Thyroid gland (tissue), 4 donors: Measurements from ENCODE around the gene NRIP1.

Source experiments
- POLR2A ChIP-seq, 2 donors: fragments of 450-650 bp; IDR thresholded peaks; one replicate each; pipeline ENCODE4 v1.6.1; 2017; ENCODE audit warnings: antibody characterized with exemption in 2 of 2, mild to moderate bottlenecking in 2 of 2, moderate library complexity in 1 of 2
- TF ChIP-seq, protein P1 (sequence below), 6 experiments: fragments of 200-600 bp in 3 of 6; fragments of 450-650 bp in 3 of 6; sonication (generic) in 3 of 6; IDR thresholded peaks; one replicate each; pipeline ENCODE4 v1.5.1; 2016 to 2019; ENCODE audit warnings: antibody characterized with exemption in 6 of 6, mild to moderate bottlenecking in 2 of 6, inconsistent platforms in 1 of 6, moderate library complexity in 1 of 6

DNA sequence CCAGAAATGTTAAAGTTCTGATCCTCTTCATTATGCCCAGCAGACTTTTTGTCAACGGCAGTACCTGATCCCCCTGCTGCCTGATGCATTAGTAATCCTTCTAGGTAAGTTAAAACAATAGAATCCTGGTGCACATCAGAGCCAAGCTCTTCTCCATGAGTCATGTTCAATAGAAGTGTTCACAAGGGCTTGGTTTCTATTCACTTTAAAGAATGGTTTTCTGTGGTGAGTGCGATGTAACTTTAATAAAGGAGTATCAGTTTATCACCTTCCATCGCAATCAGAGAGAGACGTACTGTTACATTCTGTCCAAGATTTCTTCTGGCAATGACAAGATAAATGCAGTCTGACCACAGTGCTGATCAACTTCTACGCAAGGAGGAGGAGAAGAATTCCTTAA lies 96.8 kb downstream of the NRIP1 start:
- TF ChIP-seq, protein P1, sequence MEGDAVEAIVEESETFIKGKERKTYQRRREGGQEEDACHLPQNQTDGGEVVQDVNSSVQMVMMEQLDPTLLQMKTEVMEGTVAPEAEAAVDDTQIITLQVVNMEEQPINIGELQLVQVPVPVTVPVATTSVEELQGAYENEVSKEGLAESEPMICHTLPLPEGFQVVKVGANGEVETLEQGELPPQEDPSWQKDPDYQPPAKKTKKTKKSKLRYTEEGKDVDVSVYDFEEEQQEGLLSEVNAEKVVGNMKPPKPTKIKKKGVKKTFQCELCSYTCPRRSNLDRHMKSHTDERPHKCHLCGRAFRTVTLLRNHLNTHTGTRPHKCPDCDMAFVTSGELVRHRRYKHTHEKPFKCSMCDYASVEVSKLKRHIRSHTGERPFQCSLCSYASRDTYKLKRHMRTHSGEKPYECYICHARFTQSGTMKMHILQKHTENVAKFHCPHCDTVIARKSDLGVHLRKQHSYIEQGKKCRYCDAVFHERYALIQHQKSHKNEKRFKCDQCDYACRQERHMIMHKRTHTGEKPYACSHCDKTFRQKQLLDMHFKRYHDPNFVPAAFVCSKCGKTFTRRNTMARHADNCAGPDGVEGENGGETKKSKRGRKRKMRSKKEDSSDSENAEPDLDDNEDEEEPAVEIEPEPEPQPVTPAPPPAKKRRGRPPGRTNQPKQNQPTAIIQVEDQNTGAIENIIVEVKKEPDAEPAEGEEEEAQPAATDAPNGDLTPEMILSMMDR (IDR thresholded peaks at IDR 0.05) = no peak
- TF ChIP-seq POLR2A (IDR thresholded peaks at IDR 0.05) = no peak
